IPS DF 4.7 (cell line): ENCODE results near the gene FNDC3B.

Experiments
- DNase-seq: peaks from one replicate; pipeline ENCODE4 v3.0.0-alpha.2; 2013; ENCODE audit warnings: low spot score; ENCODE audit errors: extremely low read depth

Gene FNDC3B

DNA sequence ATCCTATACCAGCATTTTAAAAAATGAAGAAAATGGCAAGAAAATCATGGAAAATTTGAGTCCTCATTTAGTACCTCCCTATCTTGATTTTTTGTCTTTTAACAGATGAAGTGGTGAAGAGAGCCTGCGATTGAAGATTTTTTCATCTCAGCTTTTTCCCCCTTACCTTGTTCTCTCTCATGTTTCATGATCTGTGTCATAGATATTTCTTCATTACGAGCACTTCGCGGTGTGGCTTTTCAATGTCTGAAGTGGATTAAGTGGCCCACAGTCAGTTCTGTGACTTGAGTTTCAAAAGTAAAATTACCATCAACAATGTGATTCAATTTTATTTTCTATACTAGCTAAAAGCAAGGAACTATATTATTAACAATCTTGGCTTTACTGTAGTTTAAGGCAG, 147.2 kb downstream of the FNDC3B start:
- DNase-seq, result no peak

DNA sequence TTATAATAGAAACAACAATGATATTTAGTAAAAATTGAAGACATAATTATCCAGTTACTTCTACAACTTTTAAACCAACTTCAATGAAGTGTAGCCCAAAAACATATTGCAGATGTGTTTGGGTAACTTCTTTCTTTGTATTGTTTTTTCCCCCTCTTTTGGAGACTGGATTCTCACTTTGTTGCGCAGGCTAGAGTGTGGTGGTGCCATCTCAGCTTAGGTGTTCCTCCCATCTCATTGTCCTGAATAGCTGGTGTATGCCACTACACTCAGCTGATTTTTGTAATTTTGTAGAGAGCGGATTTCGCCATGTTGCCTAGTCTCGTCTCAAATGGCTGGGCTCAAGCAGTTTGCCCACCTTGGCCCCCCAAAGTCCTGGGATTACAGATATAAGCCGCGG, 148.1 kb downstream of the FNDC3B start:
- DNase-seq, result no peak

DNA sequence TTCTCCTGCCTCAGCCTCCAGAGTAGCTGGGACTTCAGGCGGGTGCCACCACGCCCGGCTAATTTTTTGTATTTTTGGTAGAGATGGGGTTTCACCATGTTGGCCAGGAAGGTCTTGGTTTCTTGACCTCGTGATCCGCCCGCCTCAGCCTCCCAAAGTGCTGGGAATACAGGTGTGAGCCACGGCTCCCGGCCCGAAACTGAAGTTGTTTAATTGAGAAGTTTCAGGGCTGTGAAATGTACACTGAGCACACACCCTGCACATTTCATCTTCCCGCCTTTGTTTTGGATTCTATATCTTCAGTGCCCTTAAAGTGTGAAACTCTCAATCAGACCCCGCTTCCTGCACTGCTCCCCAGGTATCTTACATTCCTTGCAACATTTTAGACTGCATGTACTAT, 149.1 kb downstream of the FNDC3B start:
- DNase-seq, result no peak

- DNase-seq, result no peak
These were observed 149.8 kb downstream of the FNDC3B start for GRCh38 chr3:172189213-172189612.

DNA sequence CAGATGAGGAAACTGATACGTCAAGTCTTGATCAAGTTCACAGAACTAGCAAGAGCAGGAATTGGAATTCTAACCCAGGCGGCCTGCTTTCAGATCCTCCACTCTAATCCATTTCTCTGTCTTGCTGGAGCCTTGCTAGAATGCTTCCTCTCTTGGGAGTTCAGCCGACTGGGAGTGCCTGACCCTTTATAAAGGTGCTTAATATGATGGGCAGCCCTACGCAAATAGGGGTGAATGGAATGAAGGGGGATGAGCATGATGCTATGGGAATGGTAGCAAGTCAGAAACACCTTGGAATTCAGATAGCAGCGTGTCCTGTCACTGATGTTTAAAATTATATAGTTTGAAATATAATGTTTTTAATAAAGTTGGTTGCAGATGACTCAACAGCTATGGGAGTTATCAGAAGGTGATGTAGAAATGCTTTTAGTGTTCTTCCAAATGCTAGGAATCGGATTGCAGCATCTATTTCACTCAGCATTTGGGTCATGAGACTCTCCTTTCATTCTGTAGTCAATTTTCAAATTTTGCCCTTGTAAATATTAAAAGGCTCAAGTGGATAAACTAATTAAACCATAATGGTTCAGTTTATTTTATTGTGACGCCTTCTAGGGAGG, 150.7 kb downstream of the FNDC3B start:
- DNase-seq, result no peak

GRCh38 chr3:172190980-172191379, 151.6 kb downstream of the FNDC3B start:
- DNase-seq, result no peak

DNA sequence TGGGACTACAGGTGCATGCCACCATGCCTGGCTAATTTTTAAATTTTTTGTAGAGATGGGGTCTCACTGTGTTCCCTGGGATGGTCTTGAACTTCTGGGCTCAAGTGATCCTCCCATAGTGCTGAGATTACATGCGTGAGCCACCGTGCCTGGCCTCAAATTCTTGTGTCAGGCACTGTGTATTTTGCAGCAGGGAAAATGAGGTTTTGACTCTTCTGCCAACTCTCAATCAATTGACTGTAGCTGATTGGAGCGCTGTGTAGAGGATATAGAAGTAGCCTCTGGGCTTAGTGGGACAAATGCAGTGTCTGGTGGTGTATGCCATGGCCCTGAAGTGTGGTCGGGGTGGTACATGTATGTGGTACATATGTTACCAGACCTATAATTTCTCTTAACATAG, 152.3 kb downstream of the FNDC3B start:
- DNase-seq, result no peak

DNA sequence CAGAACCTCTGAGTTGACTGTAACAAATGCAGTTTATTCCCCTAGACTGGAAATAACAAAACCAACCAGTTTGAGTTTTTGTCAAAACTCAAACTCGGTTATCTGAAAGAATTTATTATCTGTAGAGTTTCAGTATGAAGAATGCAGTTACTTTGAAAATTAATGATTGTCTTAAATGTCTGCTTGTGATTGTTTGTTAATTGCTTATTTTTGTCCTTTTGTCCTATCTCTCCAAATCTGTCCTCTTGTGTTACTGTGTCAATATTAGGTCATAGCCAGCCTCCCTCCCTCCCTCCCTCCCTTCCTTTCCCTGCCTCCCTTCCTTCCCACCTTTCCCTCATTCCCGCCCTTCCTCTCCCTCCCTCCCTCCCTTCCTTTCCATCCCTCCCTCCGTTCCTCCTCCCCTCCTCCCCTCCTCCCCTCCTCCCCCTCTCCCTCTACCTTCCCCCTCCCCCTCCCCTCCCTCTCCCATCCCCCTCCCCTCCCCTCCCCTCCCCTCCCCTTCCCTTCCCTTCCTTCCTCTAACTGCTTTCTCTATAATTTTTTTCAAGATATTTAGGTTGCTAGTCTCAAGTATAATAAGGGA, 153.5 kb downstream of the FNDC3B start:
- DNase-seq, result no peak

DNA sequence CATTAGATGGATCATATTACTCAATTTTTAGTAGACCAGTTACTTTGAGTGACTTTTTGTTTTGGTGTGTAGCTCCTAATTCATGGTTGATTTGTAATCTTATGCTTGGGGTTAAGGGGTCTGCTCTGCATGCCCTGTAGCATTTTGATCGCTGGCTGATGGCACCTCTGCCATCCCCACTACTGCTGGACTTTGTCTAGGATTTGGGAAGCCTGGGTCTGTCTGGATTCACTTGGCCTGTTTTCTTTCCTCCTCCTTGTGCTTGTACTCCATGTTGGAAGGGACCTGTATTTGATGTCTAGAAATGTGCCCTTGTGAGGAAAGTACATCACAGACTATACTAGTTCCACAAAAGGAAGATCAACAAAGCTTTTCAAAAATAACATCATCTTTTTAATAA, 154.1 kb downstream of the FNDC3B start:
- DNase-seq, result no peak

DNA sequence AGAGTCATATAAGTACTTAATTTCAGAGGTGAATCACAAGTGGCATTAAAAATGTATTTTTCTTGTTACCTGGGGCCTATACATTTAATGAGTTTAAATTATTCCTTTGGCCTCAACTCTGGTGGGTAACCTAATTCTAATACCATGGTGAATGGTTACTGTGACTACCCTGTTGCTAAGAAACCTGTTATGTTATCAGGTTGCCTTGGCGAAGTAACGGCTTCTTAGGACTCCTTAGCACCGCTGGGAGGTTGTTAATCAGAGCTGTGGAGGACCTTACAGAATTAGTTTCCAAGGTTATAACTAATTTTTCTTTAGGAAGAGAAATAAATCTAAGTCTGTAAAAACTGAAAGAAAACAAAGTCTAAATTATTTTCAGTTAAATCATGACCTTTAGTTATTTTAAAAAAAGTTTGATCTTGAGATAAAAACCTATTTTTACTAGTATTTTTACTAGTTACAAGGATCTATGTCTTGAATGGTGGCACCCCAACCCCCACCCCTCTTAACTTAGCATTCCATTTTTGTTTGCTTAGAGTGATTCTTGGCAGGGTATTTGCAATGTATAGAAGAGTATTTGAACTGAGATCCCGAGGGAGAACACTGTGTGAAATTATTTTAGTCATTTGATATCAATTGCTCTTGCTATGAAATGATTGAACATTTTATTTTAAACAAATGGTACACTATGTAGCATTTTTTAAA, 155.5 kb downstream of the FNDC3B start:
- DNase-seq, result no peak

DNA sequence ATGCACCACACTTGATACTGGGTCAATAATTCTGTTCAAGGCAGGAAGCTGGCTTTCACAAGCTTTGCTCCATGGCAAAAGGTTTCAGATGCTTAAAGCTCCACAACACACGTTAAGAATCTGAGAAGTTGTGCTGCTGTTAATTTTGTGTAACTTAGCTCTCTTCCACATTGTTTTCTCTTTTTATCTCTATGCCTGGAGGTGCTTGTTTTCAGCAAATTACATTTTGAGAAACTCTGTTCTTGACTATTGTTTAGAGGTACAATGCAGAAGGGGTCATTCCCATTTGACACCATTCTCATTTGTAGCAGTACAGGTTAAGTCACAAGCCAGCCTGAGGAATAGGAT, 156.0 kb downstream of the FNDC3B start:
- DNase-seq, result no peak

- DNase-seq, result no peak
These were observed 158.0 kb downstream of the FNDC3B start for GRCh38 chr3:172197344-172197743.

GRCh38 chr3:172198428-172198827, 159.1 kb downstream of the FNDC3B start:
- no peak for DNase-seq

GRCh38 chr3:172199850-172200369, 160.5 kb downstream of the FNDC3B start:
- no peak for DNase-seq

GRCh38 chr3:172201136-172201869, 161.9 kb downstream of the FNDC3B start:
- DNase-seq, result no peak

DNA sequence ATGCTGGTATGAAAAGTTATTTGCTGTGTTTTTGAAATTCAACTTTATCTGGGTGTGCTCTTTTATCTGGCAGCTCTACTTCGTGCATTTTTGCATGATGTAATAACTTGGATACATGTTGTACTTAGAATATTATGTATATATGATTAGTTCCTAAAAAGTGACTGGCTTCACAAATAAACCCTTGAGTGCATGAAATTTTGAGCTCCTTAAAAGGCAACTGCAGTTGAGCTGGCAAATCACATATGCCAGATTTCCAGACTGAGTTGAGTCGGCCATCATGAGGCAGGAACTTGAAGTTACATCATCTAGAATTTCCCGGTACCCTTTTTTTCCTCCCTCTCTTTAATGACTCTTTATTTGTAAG, 162.5 kb downstream of the FNDC3B start:
- DNase-seq, result no peak

GRCh38 chr3:172202797-172203196, 163.4 kb downstream of the FNDC3B start:
- DNase-seq, result no peak

- no peak for DNase-seq
These were observed 164.3 kb downstream of the FNDC3B start for GRCh38 chr3:172203522-172204258.

DNA sequence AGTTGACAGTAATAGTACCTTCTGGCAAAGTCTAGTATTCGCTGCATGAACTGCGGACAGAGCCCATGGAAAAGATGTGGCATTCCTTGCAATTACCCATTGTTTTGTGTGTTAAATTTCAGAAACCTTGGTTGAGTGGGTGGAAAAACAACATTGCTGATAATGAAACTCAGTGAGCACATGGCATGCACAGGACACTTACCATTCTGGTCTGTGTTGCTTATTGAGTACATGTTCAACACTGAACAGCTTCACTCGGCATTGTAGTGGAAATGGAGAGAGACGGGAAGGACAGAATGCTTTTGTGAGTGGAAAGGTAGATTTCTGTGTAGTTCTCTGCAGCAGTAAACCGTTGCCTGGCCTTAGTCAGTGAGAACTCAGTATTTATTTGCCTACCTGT, 165.3 kb downstream of the FNDC3B start:
- no peak for DNase-seq

GRCh38 chr3:172208586-172209332, 169.4 kb downstream of the FNDC3B start:
- no peak for DNase-seq
